H9 (cell line): ENCODE measurements around the gene BRCC3. TPM values are rescaled to one million over a fixed set of nuclear protein-coding genes. Genes with fewer than 3 reads are reported as not detected.

Experiments used
- DNase-seq: peaks from one replicate; pipeline ENCODE4 v3.0.0-alpha.2; 2017
- H2AFZ ChIP-seq: one replicate; pipeline ENCODE4 v1.6.1; 2013; ENCODE audit warnings: mild to moderate bottlenecking, low read length, control low read depth, moderate library complexity
- H2AK5ac ChIP-seq: 2 replicates; pipeline ENCODE4 v1.6.1; 2013; ENCODE audit warnings: low read length, control low read depth, mixed read lengths; ENCODE audit not compliant: insufficient read length
- H2BK120ac ChIP-seq: one replicate; pipeline ENCODE4 v1.6.1; 2013; ENCODE audit warnings: low read depth, mild to moderate bottlenecking, low read length, control low read depth, inconsistent platforms; ENCODE audit not compliant: poor library complexity, severe bottlenecking
- H2BK12ac ChIP-seq: 2 replicates; pipeline ENCODE4 v1.6.1; 2013; ENCODE audit warnings: low read length, control low read depth, mixed read lengths, low read depth; ENCODE audit not compliant: insufficient read length
- H2BK15ac ChIP-seq: 2 replicates; pipeline ENCODE4 v1.6.1; 2013; ENCODE audit warnings: low read depth, low read length, control low read depth
- H2BK20ac ChIP-seq: one replicate; pipeline ENCODE4 v1.6.1; 2013; ENCODE audit warnings: low read depth, mild to moderate bottlenecking, low read length, control low read depth, inconsistent platforms; ENCODE audit not compliant: poor library complexity, severe bottlenecking
- H2BK5ac ChIP-seq: 2 replicates; pipeline ENCODE4 v1.6.1; 2013; ENCODE audit warnings: low read length, control low read depth, mixed read lengths; ENCODE audit not compliant: insufficient read length
- H3K14ac ChIP-seq: 2 replicates; pipeline ENCODE4 v1.6.1; 2013; ENCODE audit warnings: low read length, control low read depth; ENCODE audit not compliant: insufficient read depth
- H3K18ac ChIP-seq: 2 replicates; pipeline ENCODE4 v1.6.1; 2013; ENCODE audit warnings: low read depth, mild to moderate bottlenecking, mixed read lengths, low read length, control low read depth; ENCODE audit not compliant: insufficient read length
- H3K23ac ChIP-seq: 2 replicates; pipeline ENCODE4 v1.6.1; 2013; ENCODE audit warnings: low read length, control low read depth, mixed read lengths, low read depth; ENCODE audit not compliant: insufficient read length
- H3K23me2 ChIP-seq: 2 replicates; pipeline ENCODE4 v1.6.1; 2013; ENCODE audit warnings: low read depth, mild to moderate bottlenecking, mixed read lengths, low read length, control low read depth; ENCODE audit not compliant: insufficient read length, poor library complexity, severe bottlenecking
- H3K27ac ChIP-seq: 2 replicates; pipeline ENCODE4 v1.5.1; 2013; ENCODE audit warnings: low read length, control low read depth, mixed read lengths, low read depth; ENCODE audit not compliant: insufficient read length
- H3K27me3 ChIP-seq: 2 replicates; pipeline ENCODE4 v1.6.1; 2013; ENCODE audit warnings: low read length, control low read depth, inconsistent platforms; ENCODE audit not compliant: insufficient read depth
- H3K4ac ChIP-seq: 2 replicates; pipeline ENCODE4 v1.6.1; 2013; ENCODE audit warnings: low read depth, mild to moderate bottlenecking, control low read depth, inconsistent platforms, low read length, moderate library complexity
- H3K4me1 ChIP-seq: 2 replicates; pipeline ENCODE4 v1.6.1; 2013; ENCODE audit warnings: low read length, control low read depth, inconsistent platforms; ENCODE audit not compliant: insufficient read depth
- H3K4me2 ChIP-seq: 2 replicates; pipeline ENCODE4 v1.6.1; 2013; ENCODE audit warnings: low read length, control low read depth, mixed read lengths; ENCODE audit not compliant: insufficient read length, insufficient read depth
- H3K56ac ChIP-seq: 2 replicates; pipeline ENCODE4 v1.6.1; 2013; ENCODE audit warnings: low read depth, mild to moderate bottlenecking, mixed read lengths, low read length, control low read depth; ENCODE audit not compliant: insufficient read length
- H3K79me1 ChIP-seq: 2 replicates; pipeline ENCODE4 v1.6.1; 2013; ENCODE audit warnings: low read depth, mild to moderate bottlenecking, moderate library complexity, low read length, control low read depth, inconsistent platforms; ENCODE audit not compliant: insufficient read depth, poor library complexity, severe bottlenecking
- H3K79me2 ChIP-seq: 2 replicates; pipeline ENCODE4 v1.6.1; 2013; ENCODE audit warnings: low read length, control low read depth, inconsistent platforms; ENCODE audit not compliant: insufficient read depth
- H3K9ac ChIP-seq: 2 replicates; pipeline ENCODE4 v1.6.1; 2013; ENCODE audit warnings: low read length, control low read depth, mixed read lengths; ENCODE audit not compliant: insufficient read length; ENCODE audit errors: extremely low read depth
- H3K9me3 ChIP-seq: one replicate; pipeline ENCODE4 v1.6.1; 2013; ENCODE audit warnings: low read depth, low read length, inconsistent platforms; ENCODE audit not compliant: control insufficient read depth
- H3T11ph ChIP-seq: one replicate; pipeline ENCODE4 v1.6.1; 2013; ENCODE audit warnings: mild to moderate bottlenecking, low read length, control low read depth, inconsistent platforms
- H4K20me1 ChIP-seq: one replicate; pipeline ENCODE4 v1.6.1; 2013; ENCODE audit not compliant: control insufficient read depth, insufficient read length, insufficient read depth
- H4K5ac ChIP-seq: 2 replicates; pipeline ENCODE4 v1.6.1; 2013; ENCODE audit warnings: low read depth, mild to moderate bottlenecking, mixed read lengths, low read length, control low read depth; ENCODE audit not compliant: insufficient read length
- H4K8ac ChIP-seq: replicated peaks from 2 replicates; pipeline ENCODE4 v1.6.1; 2013; ENCODE audit warnings: low read length, control low read depth, mixed read lengths, low read depth; ENCODE audit not compliant: insufficient read length
- H4K91ac ChIP-seq: 2 replicates; pipeline ENCODE4 v1.6.1; 2013; ENCODE audit warnings: low read depth, mild to moderate bottlenecking, moderate library complexity, mixed read lengths, low read length, control low read depth; ENCODE audit not compliant: insufficient read length
- H3K27ac Mint-ChIP-seq, 3 experiments: 2 replicates in 2 of 3; 3 replicates in 1 of 3; pipeline ENCODE4 v1.8.0; 2020 to 2021; ENCODE audit warnings: mixed read lengths in 3 of 3, mild to moderate bottlenecking in 1 of 3, moderate library complexity in 1 of 3
- H3K27me3 Mint-ChIP-seq: 2 replicates; pipeline ENCODE4 v1.8.0; 2021; ENCODE audit warnings: low read depth, mild to moderate bottlenecking, moderate library complexity, mixed read lengths
- H3K36me3 Mint-ChIP-seq, 3 experiments: 2 replicates in 2 of 3; 3 replicates in 1 of 3; pipeline ENCODE4 v1.8.0; 2020 to 2021; ENCODE audit warnings: low read depth in 3 of 3, mixed read lengths in 3 of 3; ENCODE audit not compliant: insufficient read depth in 1 of 3
- H3K4me1 Mint-ChIP-seq, 2 experiments: 2 replicates each; pipeline ENCODE4 v1.8.0; 2020; ENCODE audit warnings: mixed read lengths in 2 of 2
- H3K4me3 Mint-ChIP-seq, 2 experiments: 2 replicates in 1 of 2; 3 replicates in 1 of 2; pipeline ENCODE4 v1.8.0; 2020 to 2021; ENCODE audit warnings: mild to moderate bottlenecking in 2 of 2, mixed read lengths in 2 of 2, moderate library complexity in 1 of 2
- H3K9me3 Mint-ChIP-seq, 2 experiments: 2 replicates in 1 of 2; 3 replicates in 1 of 2; pipeline ENCODE4 v1.8.0; 2020; ENCODE audit warnings: mild to moderate bottlenecking in 2 of 2, mixed read lengths in 2 of 2, moderate library complexity in 1 of 2
- WGBS: extraction: QIAGEN DNeasy Blood & Tissue Kit; methylation state at CpG from one replicate; pipeline ENCODE4 v1.1.7; 2013; ENCODE audit warnings: missing lambda C conversion rate, low lambda C conversion rate, mixed read lengths; ENCODE audit not compliant: insufficient read length; ENCODE audit errors: extremely low coverage; 5-methylcytosine and 5-hydroxymethylcytosine counted together
- total RNA-seq: library from RNA; stranded (reverse); gene quantifications from 2 replicates; pipeline ENCODE4 v1.2.1, GENCODE V29; 2021
- TF ChIP-seq, protein P1 (sequence below): fragments of 200-600 bp; sonication (generic); conservative IDR thresholded peaks from 3 replicates; pipeline ENCODE4 v1.8.0; 2021; ENCODE audit warnings: antibody characterized with exemption, mild to moderate bottlenecking

BRCC3 gene
- total RNA-seq, 1 experiment from 2014 or later: 27.3 TPM

GRCh38 chrX:155028129-155028528 is 43.2 kb upstream of the BRCC3 start:
- Histone ChIP-seq H3K4me1 (no peaks in the 10 kb centered on the region), H3K23me2 (no peaks in the 10 kb centered on the region), H3K27me3 (no peaks in the 10 kb centered on the region), H3K27ac (no peak overlapping the region), H4K20me1 (no peaks in the 10 kb centered on the region), H4K5ac (no peak overlapping the region), H3K23ac (no peak overlapping the region), H3K4ac (no peak overlapping the region), H3K79me2 (no peaks in the 10 kb centered on the region), H2BK5ac (no peak overlapping the region), H3K9ac (no peak overlapping the region), H3K14ac (no peak overlapping the region), H3K18ac (no peak overlapping the region), H4K8ac (no peak overlapping the region), H2BK120ac (no peak overlapping the region), H3K79me1 (no peaks in the 10 kb centered on the region), H3K56ac (no peak overlapping the region), H2BK12ac (no peak overlapping the region), H4K91ac (no peak overlapping the region), H3K9me3 (peaks cover 21% of the 10 kb centered on the region), H2AFZ (no peak overlapping the region), H2BK20ac (no peak overlapping the region), H2AK5ac (no peak overlapping the region), H3T11ph (no peak overlapping the region), H2BK15ac (no peak overlapping the region), H3K4me2 (peak overlapping the region; percentile 87)
- TF ChIP-seq, protein P1, sequence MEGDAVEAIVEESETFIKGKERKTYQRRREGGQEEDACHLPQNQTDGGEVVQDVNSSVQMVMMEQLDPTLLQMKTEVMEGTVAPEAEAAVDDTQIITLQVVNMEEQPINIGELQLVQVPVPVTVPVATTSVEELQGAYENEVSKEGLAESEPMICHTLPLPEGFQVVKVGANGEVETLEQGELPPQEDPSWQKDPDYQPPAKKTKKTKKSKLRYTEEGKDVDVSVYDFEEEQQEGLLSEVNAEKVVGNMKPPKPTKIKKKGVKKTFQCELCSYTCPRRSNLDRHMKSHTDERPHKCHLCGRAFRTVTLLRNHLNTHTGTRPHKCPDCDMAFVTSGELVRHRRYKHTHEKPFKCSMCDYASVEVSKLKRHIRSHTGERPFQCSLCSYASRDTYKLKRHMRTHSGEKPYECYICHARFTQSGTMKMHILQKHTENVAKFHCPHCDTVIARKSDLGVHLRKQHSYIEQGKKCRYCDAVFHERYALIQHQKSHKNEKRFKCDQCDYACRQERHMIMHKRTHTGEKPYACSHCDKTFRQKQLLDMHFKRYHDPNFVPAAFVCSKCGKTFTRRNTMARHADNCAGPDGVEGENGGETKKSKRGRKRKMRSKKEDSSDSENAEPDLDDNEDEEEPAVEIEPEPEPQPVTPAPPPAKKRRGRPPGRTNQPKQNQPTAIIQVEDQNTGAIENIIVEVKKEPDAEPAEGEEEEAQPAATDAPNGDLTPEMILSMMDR: no peak
- no peaks in the 10 kb centered on the region for H3K27me3 Mint-ChIP-seq
- WGBS: no CpG with 5 or more reads among the region's 3 CpGs
- H3K4me1 Mint-ChIP-seq: peaks cover 4 to 6% of the 10 kb centered on the region in 2 experiments
- peak overlapping the region; percentile 78 to 87; a peak in 4 of 5 replicates for H3K4me3 Mint-ChIP-seq
- H3K27ac Mint-ChIP-seq: no peak overlapping the region
- peaks cover 3 to 7% (median 4%) of the 10 kb centered on the region in 3 experiments; a peak in 5 of 7 replicates for H3K36me3 Mint-ChIP-seq
- H3K9me3 Mint-ChIP-seq: peaks cover 57 to 61% of the 10 kb centered on the region in 2 experiments
- DNase-seq: no peak
